Activated CD8-positive, alpha-beta memory T cell treated with anti-CD3 and anti-CD28 coated beads, Interleukin-2, amount 50 U/mL, for 24 hours (primary cell): ENCODE data around the gene VAMP1.
"Not testable (repeated sequence)": the region's sequence is repeated elsewhere in the genome, so short reads cannot be mapped to it uniquely, and the experiment has no call there.

Source experiments
- DNase-seq: peaks from one replicate; pipeline ENCODE4 v3.0.0-alpha.2; 2020; ENCODE audit errors: extremely low read depth

VAMP1 gene

GRCh38 chr12:6469609-6470374 is 685 bp downstream of the VAMP1 start:
- DNase-seq: no peak

- no peak for DNase-seq
Observed at GRCh38 chr12:6469092-6469491, 1.4 kb downstream of the VAMP1 start.

GRCh38 chr12:6468283-6468575 is 2.2 kb downstream of the VAMP1 start:
- DNase-seq: no peak

GRCh38 chr12:6467571-6468282 is 2.8 kb downstream of the VAMP1 start:
- DNase-seq: not testable (repeated sequence)

GRCh38 chr12:6466751-6467150 is 3.7 kb downstream of the VAMP1 start:
- DNase-seq: not testable (repeated sequence)

GRCh38 chr12:6466184-6466573 is 4.3 kb downstream of the VAMP1 start:
- DNase-seq: no peak

- DNase-seq: no peak
Observed at GRCh38 chr12:6465467-6466183, 4.9 kb downstream of the VAMP1 start.

- DNase-seq: no peak
Observed at GRCh38 chr12:6464531-6464930, 5.9 kb downstream of the VAMP1 start.

- no peak for DNase-seq
Observed at GRCh38 chr12:6463858-6464257, 6.6 kb downstream of the VAMP1 start.

GRCh38 chr12:6463216-6463615 is 7.3 kb downstream of the VAMP1 start:
- DNase-seq: no peak

- DNase-seq: no peak
Observed at GRCh38 chr12:6462234-6462995, 8.1 kb downstream of the VAMP1 start.

- peak; percentile 72 for DNase-seq
Observed at GRCh38 chr12:6461401-6462233, 8.9 kb downstream of the VAMP1 start.

- no peak for DNase-seq
Observed at GRCh38 chr12:6460751-6461371, 9.6 kb downstream of the VAMP1 start.

GRCh38 chr12:6459004-6459337 is 11.5 kb downstream of the VAMP1 start:
- DNase-seq: no peak

GRCh38 chr12:6458281-6459003 is 12.0 kb downstream of the VAMP1 start:
- DNase-seq: no peak

GRCh38 chr12:6457220-6457945 is 13.1 kb downstream of the VAMP1 start:
- DNase-seq: no peak

- DNase-seq: no peak
Observed at GRCh38 chr12:6452944-6453630, 17.4 kb downstream of the VAMP1 start.

GRCh38 chr12:6452245-6452943 is 18.1 kb downstream of the VAMP1 start:
- DNase-seq: no peak
